ENCODE data around the gene MAPKAP1. TPM values are rescaled to one million over a fixed set of nuclear protein-coding genes. Genes with fewer than 3 reads are reported as not detected.

The MAPKAP1 gene
- polyA plus RNA-seq, 1 donor from 2014 or later = 57.5 TPM

GRCh38 chr9:125681657-125682056 lies 25.4 kb downstream of the MAPKAP1 start (continued):
- no peak for TF ChIP-seq MXI1 (conservative IDR thresholded peaks at IDR 0.05; ENCODE audit: poor library complexity, severe bottlenecking)

GRCh38 chr9:125681086-125681622 lies 25.9 kb downstream of the MAPKAP1 start:
- Histone ChIP-seq H3K9me3 (ENCODE audit: low read length) (no peaks in the 10 kb centered on the region), H3K27ac (ENCODE audit: low read length) (no peak overlapping the region), H3K27me3 (ENCODE audit: insufficient read depth, low read depth, low read length) (no peaks in the 10 kb centered on the region), H3K36me3 (ENCODE audit: insufficient read depth, low read length) (no peaks in the 10 kb centered on the region), H4K20me1 (ENCODE audit: insufficient read depth) (no peaks in the 10 kb centered on the region), H3K9ac (ENCODE audit: low read length) (no peak overlapping the region), H2AFZ (ENCODE audit: low read depth, low read length) (no peak overlapping the region), H3K9me2 (ENCODE audit: insufficient read depth, low read length) (no peaks in the 10 kb centered on the region), H3K4me3 (ENCODE audit: low read length) (no peak overlapping the region), H3K4me2 (ENCODE audit: low read length) (no peak overlapping the region), H3K79me2 (replicated peaks; ENCODE audit: insufficient read depth, low read length) (peaks cover 8% of the 10 kb centered on the region), H3F3A (ENCODE audit: insufficient read depth, low read length, poor library complexity, severe bottlenecking) (no peaks in the 10 kb centered on the region)
- no peak for TF ChIP-seq TAF1 (IDR thresholded peaks at IDR 0.05; ENCODE audit: low read depth)
- TF ChIP-seq, protein P1, sequence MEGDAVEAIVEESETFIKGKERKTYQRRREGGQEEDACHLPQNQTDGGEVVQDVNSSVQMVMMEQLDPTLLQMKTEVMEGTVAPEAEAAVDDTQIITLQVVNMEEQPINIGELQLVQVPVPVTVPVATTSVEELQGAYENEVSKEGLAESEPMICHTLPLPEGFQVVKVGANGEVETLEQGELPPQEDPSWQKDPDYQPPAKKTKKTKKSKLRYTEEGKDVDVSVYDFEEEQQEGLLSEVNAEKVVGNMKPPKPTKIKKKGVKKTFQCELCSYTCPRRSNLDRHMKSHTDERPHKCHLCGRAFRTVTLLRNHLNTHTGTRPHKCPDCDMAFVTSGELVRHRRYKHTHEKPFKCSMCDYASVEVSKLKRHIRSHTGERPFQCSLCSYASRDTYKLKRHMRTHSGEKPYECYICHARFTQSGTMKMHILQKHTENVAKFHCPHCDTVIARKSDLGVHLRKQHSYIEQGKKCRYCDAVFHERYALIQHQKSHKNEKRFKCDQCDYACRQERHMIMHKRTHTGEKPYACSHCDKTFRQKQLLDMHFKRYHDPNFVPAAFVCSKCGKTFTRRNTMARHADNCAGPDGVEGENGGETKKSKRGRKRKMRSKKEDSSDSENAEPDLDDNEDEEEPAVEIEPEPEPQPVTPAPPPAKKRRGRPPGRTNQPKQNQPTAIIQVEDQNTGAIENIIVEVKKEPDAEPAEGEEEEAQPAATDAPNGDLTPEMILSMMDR (IDR thresholded peaks at IDR 0.05; ENCODE audit: poor library complexity, severe bottlenecking) = no peak
- no peak for TF ChIP-seq EP300 (conservative IDR thresholded peaks at IDR 0.05; ENCODE audit: poor library complexity, severe bottlenecking)
- TF ChIP-seq POLR2AphosphoS5 (IDR thresholded peaks at IDR 0.05) = no peak
- TF ChIP-seq, protein P2, sequence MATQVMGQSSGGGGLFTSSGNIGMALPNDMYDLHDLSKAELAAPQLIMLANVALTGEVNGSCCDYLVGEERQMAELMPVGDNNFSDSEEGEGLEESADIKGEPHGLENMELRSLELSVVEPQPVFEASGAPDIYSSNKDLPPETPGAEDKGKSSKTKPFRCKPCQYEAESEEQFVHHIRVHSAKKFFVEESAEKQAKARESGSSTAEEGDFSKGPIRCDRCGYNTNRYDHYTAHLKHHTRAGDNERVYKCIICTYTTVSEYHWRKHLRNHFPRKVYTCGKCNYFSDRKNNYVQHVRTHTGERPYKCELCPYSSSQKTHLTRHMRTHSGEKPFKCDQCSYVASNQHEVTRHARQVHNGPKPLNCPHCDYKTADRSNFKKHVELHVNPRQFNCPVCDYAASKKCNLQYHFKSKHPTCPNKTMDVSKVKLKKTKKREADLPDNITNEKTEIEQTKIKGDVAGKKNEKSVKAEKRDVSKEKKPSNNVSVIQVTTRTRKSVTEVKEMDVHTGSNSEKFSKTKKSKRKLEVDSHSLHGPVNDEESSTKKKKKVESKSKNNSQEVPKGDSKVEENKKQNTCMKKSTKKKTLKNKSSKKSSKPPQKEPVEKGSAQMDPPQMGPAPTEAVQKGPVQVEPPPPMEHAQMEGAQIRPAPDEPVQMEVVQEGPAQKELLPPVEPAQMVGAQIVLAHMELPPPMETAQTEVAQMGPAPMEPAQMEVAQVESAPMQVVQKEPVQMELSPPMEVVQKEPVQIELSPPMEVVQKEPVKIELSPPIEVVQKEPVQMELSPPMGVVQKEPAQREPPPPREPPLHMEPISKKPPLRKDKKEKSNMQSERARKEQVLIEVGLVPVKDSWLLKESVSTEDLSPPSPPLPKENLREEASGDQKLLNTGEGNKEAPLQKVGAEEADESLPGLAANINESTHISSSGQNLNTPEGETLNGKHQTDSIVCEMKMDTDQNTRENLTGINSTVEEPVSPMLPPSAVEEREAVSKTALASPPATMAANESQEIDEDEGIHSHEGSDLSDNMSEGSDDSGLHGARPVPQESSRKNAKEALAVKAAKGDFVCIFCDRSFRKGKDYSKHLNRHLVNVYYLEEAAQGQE (IDR thresholded peaks at IDR 0.05; ENCODE audit: borderline replicate concordance) = no peak
- TF ChIP-seq MXI1 (conservative IDR thresholded peaks at IDR 0.05; ENCODE audit: poor library complexity, severe bottlenecking) = no peak
- no peak for TF ChIP-seq EZH2 (IDR thresholded peaks at IDR 0.05; ENCODE audit: borderline replicate concordance, insufficient read depth, low read length, poor library complexity, severe bottlenecking)
- TF ChIP-seq RAD21 (conservative IDR thresholded peaks at IDR 0.05) = no peak
- no peak for TF ChIP-seq SMC3 (conservative IDR thresholded peaks at IDR 0.05; ENCODE audit: poor library complexity)

- no peaks in the 10 kb centered on the region for H3K27me3 ChIP-seq (ENCODE audit: insufficient read depth, low read depth, low read length)
- no peak overlapping the region for H3K4me2 ChIP-seq (ENCODE audit: low read length)
- no peaks in the 10 kb centered on the region for H3F3A ChIP-seq (ENCODE audit: insufficient read depth, low read length, poor library complexity, severe bottlenecking)
- H2AFZ ChIP-seq (ENCODE audit: low read depth, low read length) = no peak overlapping the region
- no peak overlapping the region for H3K4me3 ChIP-seq (ENCODE audit: low read length)
- H3K9me3 ChIP-seq (ENCODE audit: low read length) = no peaks in the 10 kb centered on the region
- H3K36me3 ChIP-seq (ENCODE audit: insufficient read depth, low read length) = no peaks in the 10 kb centered on the region
- peaks cover 8% of the 10 kb centered on the region for H3K79me2 ChIP-seq (replicated peaks; ENCODE audit: insufficient read depth, low read length)
- H3K9me2 ChIP-seq (ENCODE audit: insufficient read depth, low read length) = no peaks in the 10 kb centered on the region
- H3K27ac ChIP-seq (ENCODE audit: low read length) = no peak overlapping the region
- H4K20me1 ChIP-seq (ENCODE audit: insufficient read depth) = no peaks in the 10 kb centered on the region
- no peak overlapping the region for H3K9ac ChIP-seq (ENCODE audit: low read length)
- TF ChIP-seq TAF1 (IDR thresholded peaks at IDR 0.05; ENCODE audit: low read depth) (no peak), RAD21 (conservative IDR thresholded peaks at IDR 0.05) (no peak), MXI1 (conservative IDR thresholded peaks at IDR 0.05; ENCODE audit: poor library complexity, severe bottlenecking) (no peak)
- TF ChIP-seq, protein P1 (IDR thresholded peaks at IDR 0.05; ENCODE audit: poor library complexity, severe bottlenecking) = no peak
Observed at GRCh38 chr9:125680445-125680844, 26.6 kb downstream of the MAPKAP1 start.
